Measurements from ENCODE around the gene ZNF597.

DNA sequence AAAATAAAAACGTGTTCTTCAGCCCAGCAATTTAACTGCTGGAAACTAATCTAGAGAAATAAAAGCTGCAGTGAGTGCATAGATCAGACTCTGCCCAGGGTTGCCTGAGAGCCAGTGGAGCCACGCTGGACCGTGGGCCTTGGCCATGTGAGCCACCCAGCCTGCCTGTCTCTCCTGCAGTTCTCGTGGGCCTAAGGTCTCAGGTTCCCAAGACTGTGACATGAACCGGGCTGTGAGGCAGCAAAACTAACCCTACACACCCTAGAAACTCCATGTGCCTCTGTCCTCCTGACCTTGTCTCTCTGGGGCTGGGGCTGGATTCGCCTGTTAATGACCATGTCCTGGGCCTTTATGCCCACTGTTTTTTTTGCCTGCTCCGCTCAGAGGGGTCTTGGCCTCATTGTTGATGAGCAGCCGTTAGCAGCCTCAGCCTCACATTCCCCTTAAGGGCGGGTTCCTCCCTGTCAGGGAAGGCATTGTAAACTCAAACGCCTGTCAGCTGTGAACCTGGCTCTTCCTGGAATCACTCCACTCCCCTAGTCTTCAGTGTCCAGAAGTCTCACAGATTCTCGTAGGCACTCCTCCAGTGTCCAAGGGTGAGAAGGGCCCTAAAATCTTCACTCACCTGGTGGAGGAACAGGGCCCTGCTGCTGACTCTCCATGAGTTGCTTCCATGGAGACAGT, 35.1 kb upstream of the ZNF597 start:
- TF ChIP-seq EZH2 (optimal IDR thresholded peaks at IDR 0.05; ENCODE audit: low read depth, low read length) (no peak), CTCF (IDR thresholded peaks at IDR 0.05; ENCODE audit: low read length) (no peak)
